ENCODE data around the gene TMEM154. TPM values are rescaled to one million over a fixed set of nuclear protein-coding genes. Genes with fewer than 3 reads are reported as not detected.

The TMEM154 gene
- total and polyA plus RNA-seq, 10 of the 15 experiments (the other 5 are each of a cell fraction or from before 2014, with no cell fraction given), result 5.1 to 41.4 (median 18.2) TPM

DNA sequence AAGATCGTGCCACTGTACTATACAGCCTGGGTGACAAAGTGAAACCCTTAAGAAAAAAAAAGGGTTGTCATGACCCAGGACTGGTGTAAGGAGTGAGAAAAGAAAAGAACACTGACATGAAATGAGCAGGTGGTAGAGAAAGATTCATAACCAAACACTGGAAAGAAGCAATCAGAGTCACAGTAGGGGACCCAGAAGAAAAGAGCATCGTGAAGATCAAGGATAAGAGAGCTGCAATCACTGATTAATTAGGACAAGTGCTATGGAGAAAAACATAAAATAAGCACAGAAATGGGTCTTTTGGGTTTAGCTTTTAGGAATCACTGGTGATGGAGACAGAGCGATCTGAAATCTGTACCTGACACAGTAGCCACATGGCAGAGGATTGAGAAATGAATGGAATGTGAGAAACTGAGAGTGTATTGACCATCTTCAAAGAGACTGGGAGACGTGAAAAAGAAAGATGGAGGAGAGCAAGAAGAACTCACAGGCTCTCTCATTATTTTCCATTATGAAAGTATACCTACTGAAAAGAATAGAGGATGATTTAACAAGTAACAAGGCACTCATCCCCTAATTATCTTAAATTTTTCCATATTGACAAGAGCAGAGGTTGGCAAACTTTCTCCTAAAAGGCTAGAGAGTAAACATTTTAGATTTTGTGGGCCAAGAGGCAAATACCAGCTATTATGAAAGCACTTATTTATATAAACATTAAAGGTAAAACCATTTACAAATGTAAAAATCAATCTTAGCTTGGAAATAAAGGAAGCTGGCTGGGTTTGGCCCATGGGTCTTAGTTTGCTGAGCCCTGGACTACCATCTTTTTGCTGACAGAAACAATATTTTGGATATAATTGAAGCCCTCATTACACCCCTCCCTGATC is 7.3 kb downstream of the TMEM154 start (continued):
- TF ChIP-seq ZNF384 (IDR thresholded peaks at IDR 0.05; ENCODE audit: borderline replicate concordance, low read depth, low read length) (no peak), HCFC1 (IDR thresholded peaks at IDR 0.05; ENCODE audit: low read length) (no peak)
- TF ChIP-seq, protein P1, sequence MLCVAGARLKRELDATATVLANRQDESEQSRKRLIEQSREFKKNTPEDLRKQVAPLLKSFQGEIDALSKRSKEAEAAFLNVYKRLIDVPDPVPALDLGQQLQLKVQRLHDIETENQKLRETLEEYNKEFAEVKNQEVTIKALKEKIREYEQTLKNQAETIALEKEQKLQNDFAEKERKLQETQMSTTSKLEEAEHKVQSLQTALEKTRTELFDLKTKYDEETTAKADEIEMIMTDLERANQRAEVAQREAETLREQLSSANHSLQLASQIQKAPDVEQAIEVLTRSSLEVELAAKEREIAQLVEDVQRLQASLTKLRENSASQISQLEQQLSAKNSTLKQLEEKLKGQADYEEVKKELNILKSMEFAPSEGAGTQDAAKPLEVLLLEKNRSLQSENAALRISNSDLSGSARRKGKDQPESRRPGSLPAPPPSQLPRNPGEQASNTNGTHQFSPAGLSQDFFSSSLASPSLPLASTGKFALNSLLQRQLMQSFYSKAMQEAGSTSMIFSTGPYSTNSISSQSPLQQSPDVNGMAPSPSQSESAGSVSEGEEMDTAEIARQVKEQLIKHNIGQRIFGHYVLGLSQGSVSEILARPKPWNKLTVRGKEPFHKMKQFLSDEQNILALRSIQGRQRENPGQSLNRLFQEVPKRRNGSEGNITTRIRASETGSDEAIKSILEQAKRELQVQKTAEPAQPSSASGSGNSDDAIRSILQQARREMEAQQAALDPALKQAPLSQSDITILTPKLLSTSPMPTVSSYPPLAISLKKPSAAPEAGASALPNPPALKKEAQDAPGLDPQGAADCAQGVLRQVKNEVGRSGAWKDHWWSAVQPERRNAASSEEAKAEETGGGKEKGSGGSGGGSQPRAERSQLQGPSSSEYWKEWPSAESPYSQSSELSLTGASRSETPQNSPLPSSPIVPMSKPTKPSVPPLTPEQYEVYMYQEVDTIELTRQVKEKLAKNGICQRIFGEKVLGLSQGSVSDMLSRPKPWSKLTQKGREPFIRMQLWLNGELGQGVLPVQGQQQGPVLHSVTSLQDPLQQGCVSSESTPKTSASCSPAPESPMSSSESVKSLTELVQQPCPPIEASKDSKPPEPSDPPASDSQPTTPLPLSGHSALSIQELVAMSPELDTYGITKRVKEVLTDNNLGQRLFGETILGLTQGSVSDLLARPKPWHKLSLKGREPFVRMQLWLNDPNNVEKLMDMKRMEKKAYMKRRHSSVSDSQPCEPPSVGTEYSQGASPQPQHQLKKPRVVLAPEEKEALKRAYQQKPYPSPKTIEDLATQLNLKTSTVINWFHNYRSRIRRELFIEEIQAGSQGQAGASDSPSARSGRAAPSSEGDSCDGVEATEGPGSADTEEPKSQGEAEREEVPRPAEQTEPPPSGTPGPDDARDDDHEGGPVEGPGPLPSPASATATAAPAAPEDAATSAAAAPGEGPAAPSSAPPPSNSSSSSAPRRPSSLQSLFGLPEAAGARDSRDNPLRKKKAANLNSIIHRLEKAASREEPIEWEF (IDR thresholded peaks at IDR 0.05; ENCODE audit: insufficient replicate concordance, low read depth, low read length), result no peak

DNA sequence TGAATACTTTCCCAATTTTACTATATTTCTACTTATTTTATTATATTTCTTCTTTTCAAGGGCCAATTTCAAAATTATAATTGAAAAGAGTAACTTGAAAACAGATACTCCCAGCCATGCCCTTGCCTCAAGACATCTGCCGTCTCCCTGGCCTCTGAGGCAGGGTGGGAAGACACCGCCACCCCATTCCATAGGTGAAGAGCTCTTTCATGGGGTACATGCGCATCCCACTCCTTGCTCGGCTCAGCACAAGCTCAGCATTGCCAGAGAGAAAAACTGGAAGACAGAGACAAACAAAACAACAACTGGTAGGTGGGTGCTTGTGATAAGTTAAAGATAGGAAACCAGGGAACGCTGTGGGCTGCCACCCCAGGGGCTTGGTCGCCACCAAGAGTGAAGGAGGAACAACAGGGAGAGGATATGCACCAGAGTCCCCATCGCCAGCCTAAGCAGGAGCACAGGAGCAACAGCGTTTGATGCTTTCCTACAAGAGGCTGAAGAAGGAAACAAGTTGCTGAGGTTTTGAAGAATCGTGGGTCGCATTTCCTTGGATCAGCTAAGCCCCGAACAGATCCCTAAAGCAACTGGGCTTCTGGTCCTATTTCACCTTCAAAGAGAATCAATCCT is 11.3 kb downstream of the TMEM154 start:
- POLR2A ChIA-PET, result interaction anchor here (1.3 kb wide), 1 partner anchor 9 kb away, joined by 4 read pairs; no protein-coding TSS in a partner anchor

More for the DNA sequence above, 11.3 kb downstream of the TMEM154 start:
- H3K27me3 ChIP-seq (replicated peaks in 1 of 2; ENCODE audit: control insufficient read depth in 2 of 2, insufficient read depth in 2 of 2, low read length in 1 of 2), result no peaks in the 10 kb centered on the region
- in situ Hi-C loops (cut with MboI) (no loop called here), intact Hi-C loops (cut with micrococcal nuclease; ENCODE audit: unreplicated experiment) (no loop called here)
- no peaks in the 10 kb centered on the region for H4K20me1 ChIP-seq (ENCODE audit: control insufficient read depth, insufficient read depth)
- SMC1A ChIA-PET (ENCODE audit: uncharacterized antibody, unreplicated experiment), result interaction anchor here (1.1 to 4.6 kb wide), 3 partner anchors 10 to 66 kb away, joined by 3 to 29 read pairs (median 5); partner anchors contain the start of gene TMEM154
- RAD21 ChIA-PET (ENCODE audit: unreplicated experiment), result interaction anchor here (0.6 to 1.4 kb wide), 3 partner anchors 10 to 67 kb away, joined by 3 to 5 read pairs (median 3); no protein-coding TSS in a partner anchor
- no peak overlapping the region for H3K9ac ChIP-seq (ENCODE audit: control insufficient read depth, insufficient read depth, low read length)
- no peak for FAIRE-seq
- CTCF ChIA-PET, result interaction anchor here (0.6 to 4.3 kb wide), 5 partner anchors 10 to 101 kb away, joined by 3 to 23 read pairs (median 3); partner anchors contain the start of gene TMEM154
- DNase-seq (ENCODE audit: low read depth, low spot score), result no peak
- no peaks in the 10 kb centered on the region for H3K36me3 ChIP-seq (ENCODE audit: control insufficient read depth in 2 of 2, insufficient read depth in 2 of 2, low read length in 1 of 2)
- no peak for TF ChIP-seq MEF2B (IDR thresholded peaks at IDR 0.05; ENCODE audit: partially characterized antibody, poor library complexity, severe bottlenecking)
- TF ChIP-seq GATAD2B (conservative IDR thresholded peaks at IDR 0.05; ENCODE audit: low read depth), result no peak
- no peak for TF ChIP-seq BMI1 (IDR thresholded peaks at IDR 0.05; ENCODE audit: borderline replicate concordance)
- TF ChIP-seq, protein P2, sequence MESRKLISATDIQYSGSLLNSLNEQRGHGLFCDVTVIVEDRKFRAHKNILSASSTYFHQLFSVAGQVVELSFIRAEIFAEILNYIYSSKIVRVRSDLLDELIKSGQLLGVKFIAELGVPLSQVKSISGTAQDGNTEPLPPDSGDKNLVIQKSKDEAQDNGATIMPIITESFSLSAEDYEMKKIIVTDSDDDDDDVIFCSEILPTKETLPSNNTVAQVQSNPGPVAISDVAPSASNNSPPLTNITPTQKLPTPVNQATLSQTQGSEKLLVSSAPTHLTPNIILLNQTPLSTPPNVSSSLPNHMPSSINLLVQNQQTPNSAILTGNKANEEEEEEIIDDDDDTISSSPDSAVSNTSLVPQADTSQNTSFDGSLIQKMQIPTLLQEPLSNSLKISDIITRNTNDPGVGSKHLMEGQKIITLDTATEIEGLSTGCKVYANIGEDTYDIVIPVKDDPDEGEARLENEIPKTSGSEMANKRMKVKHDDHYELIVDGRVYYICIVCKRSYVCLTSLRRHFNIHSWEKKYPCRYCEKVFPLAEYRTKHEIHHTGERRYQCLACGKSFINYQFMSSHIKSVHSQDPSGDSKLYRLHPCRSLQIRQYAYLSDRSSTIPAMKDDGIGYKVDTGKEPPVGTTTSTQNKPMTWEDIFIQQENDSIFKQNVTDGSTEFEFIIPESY (IDR thresholded peaks at IDR 0.05), result no peak
- 97% methylated on average over 11 of the region's 11 CpGs for WGBS (ENCODE audit: insufficient coverage, insufficient replicate concordance, low lambda C conversion rate, missing lambda C conversion rate)
- BruUV-seq (replicated peaks), result no TSS peak
- H3K4me3 ChIP-seq, result no peak overlapping the region
- no peaks in the 10 kb centered on the region for H3K79me2 ChIP-seq (ENCODE audit: control insufficient read depth, insufficient read depth, low read length)
- no peaks in the 10 kb centered on the region for H3K9me3 ChIP-seq (replicated peaks; ENCODE audit: control insufficient read depth, insufficient read depth, low read length)
- H3K4me1 ChIP-seq (ENCODE audit: control insufficient read depth, insufficient read depth, low read length), result peaks cover 26% of the 10 kb centered on the region
- no peak overlapping the region for H3K4me2 ChIP-seq (ENCODE audit: control insufficient read depth, insufficient read depth)
- no peak overlapping the region for H2AFZ ChIP-seq (ENCODE audit: control insufficient read depth, low read depth, low read length)
- no peak for ATAC-seq
- H3K27ac ChIP-seq (ENCODE audit: control insufficient read depth, insufficient read depth), result no peak overlapping the region
